Fibroblast of villous mesenchyme (primary cell): Measurements from ENCODE around the gene RTEL1. TPM values are rescaled to one million over a fixed set of nuclear protein-coding genes. Genes with fewer than 3 reads are reported as not detected.
A peak's percentile ranks its signal among the peaks of the same experiment; 100 is the strongest.

Experiments used
- DNase-seq: peaks from one replicate; pipeline ENCODE4 v3.0.0-alpha.2; 2010; ENCODE audit warnings: low read depth
- H3K4me3 ChIP-seq: 2 replicates; pipeline ENCODE4 v1.5.1; 2011; ENCODE audit warnings: low read depth, mild to moderate bottlenecking, low read length
- total RNA-seq: library from RNA; depleted of rRNA; stranded (reverse); fragments of >200 nt; gene quantifications from 2 replicates; pipeline ENCODE4 v1.2.3, GENCODE V29; 2012
- TF ChIP-seq, protein P1 (sequence below): IDR thresholded peaks from 2 replicates; pipeline ENCODE4 v1.5.1; 2012; ENCODE audit warnings: low read depth, mild to moderate bottlenecking, low read length; ENCODE audit not compliant: insufficient read depth

The RTEL1 gene
- total RNA-seq, 1 donor, result 11.7 TPM

DNA sequence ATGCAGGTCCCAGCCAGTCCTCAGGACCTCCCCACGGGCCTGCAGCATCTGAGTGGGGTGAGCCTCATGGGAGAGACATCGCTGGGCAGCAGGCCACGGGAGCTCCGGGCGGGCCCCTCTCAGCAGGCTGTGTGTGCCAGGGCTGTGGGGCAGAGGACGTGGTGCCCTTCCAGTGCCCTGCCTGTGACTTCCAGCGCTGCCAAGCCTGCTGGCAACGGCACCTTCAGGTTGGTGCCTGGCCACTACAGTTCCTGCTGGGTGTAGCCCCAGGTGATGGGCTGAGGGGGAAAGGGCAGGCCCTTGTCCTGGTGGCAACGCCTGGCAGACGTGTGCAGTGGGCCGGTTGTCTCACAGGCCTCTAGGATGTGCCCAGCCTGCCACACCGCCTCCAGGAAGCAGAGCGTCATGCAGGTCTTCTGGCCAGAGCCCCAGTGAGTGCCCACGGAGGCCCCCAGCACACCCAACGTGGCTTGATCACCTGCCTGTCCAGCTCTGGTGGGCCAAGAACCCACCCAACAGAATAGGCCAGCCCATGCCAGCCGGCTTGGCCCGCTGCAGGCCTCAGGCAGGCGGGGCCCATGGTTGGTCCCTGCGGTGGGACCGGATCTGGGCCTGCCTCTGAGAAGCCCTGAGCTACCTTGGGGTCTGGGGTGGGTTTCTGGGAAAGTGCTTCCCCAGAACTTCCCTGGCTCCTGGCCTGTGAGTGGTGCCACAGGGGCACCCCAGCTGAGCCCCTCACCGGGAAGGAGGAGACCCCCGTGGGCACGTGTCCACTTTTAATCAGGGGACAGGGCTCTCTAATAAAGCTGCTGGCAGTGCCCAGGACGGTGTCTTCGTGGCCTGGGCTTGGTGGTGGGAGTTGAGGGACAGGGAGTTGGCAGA, 37.6 kb downstream of the RTEL1 start:
- no peak for DNase-seq
- no peak overlapping the region for H3K4me3 ChIP-seq
- TF ChIP-seq, protein P1, sequence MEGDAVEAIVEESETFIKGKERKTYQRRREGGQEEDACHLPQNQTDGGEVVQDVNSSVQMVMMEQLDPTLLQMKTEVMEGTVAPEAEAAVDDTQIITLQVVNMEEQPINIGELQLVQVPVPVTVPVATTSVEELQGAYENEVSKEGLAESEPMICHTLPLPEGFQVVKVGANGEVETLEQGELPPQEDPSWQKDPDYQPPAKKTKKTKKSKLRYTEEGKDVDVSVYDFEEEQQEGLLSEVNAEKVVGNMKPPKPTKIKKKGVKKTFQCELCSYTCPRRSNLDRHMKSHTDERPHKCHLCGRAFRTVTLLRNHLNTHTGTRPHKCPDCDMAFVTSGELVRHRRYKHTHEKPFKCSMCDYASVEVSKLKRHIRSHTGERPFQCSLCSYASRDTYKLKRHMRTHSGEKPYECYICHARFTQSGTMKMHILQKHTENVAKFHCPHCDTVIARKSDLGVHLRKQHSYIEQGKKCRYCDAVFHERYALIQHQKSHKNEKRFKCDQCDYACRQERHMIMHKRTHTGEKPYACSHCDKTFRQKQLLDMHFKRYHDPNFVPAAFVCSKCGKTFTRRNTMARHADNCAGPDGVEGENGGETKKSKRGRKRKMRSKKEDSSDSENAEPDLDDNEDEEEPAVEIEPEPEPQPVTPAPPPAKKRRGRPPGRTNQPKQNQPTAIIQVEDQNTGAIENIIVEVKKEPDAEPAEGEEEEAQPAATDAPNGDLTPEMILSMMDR, result no peak

DNA sequence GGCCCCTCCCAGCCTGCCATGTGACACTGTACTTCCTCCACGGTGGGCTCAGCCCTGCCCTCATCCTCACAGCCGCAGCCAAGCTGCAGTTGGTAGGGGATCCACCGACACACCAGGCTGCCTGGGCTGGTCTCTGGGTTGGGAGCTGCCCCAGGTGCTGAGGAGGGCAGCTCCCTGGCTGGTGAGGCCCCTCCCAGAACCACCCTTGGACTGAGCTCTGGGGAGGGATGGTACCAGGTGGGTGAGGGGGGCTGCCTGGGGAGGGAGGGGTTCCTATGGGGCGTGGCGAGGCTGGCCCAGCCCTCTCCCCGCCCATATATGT, 38.2 kb downstream of the RTEL1 start:
- TF ChIP-seq, protein P1, result no peak
- DNase-seq, result no peak
- H3K4me3 ChIP-seq, result no peak overlapping the region

DNA sequence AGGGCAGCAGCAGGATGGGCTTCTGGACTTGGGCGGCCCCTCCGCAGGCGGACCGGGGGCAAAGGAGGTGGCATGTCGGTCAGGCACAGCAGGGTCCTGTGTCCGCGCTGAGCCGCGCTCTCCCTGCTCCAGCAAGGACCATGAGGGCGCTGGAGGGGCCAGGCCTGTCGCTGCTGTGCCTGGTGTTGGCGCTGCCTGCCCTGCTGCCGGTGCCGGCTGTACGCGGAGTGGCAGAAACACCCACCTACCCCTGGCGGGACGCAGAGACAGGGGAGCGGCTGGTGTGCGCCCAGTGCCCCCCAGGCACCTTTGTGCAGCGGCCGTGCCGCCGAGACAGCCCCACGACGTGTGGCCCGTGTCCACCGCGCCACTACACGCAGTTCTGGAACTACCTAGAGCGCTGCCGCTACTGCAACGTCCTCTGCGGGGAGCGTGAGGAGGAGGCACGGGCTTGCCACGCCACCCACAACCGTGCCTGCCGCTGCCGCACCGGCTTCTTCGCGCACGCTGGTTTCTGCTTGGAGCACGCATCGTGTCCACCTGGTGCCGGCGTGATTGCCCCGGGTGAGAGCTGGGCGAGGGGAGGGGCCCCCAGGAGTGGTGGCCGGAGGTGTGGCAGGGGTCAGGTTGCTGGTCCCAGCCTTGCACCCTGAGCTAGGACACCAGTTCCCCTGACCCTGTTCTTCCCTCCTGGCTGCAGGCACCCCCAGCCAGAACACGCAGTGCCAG, 38.7 kb downstream of the RTEL1 start, which contains the start of gene TNFRSF6B:
Gene TNFRSF6B (plus strand): TSS at position 25 of the 729 bp plus-strand sequence. CDS start 116 bp downstream, at position 141.
- TF ChIP-seq, protein P1, result no peak
- H3K4me3 ChIP-seq, result peak within 1 kb of the TSS; percentile 23
- no peak for DNase-seq

DNA sequence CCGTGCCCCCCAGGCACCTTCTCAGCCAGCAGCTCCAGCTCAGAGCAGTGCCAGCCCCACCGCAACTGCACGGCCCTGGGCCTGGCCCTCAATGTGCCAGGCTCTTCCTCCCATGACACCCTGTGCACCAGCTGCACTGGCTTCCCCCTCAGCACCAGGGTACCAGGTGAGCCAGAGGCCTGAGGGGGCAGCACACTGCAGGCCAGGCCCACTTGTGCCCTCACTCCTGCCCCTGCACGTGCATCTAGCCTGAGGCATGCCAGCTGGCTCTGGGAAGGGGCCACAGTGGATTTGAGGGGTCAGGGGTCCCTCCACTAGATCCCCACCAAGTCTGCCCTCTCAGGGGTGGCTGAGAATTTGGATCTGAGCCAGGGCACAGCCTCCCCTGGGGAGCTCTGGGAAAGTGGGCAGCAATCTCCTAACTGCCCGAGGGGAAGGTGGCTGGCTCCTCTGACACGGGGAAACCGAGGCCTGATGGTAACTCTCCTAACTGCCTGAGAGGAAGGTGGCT, 39.3 kb downstream of the RTEL1 start:
- no peak for DNase-seq
- TF ChIP-seq, protein P1, result no peak
- H3K4me3 ChIP-seq, result no peak overlapping the region

DNA sequence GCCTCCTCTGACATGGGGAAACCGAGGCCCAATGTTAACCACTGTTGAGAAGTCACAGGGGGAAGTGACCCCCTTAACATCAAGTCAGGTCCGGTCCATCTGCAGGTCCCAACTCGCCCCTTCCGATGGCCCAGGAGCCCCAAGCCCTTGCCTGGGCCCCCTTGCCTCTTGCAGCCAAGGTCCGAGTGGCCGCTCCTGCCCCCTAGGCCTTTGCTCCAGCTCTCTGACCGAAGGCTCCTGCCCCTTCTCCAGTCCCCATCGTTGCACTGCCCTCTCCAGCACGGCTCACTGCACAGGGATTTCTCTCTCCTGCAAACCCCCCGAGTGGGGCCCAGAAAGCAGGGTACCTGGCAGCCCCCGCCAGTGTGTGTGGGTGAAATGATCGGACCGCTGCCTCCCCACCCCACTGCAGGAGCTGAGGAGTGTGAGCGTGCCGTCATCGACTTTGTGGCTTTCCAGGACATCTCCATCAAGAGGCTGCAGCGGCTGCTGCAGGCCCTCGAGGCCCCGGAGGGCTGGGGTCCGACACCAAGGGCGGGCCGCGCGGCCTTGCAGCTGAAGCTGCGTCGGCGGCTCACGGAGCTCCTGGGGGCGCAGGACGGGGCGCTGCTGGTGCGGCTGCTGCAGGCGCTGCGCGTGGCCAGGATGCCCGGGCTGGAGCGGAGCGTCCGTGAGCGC, 39.9 kb downstream of the RTEL1 start:
- DNase-seq, result no peak
- TF ChIP-seq, protein P1, result no peak
- no peak overlapping the region for H3K4me3 ChIP-seq

DNA sequence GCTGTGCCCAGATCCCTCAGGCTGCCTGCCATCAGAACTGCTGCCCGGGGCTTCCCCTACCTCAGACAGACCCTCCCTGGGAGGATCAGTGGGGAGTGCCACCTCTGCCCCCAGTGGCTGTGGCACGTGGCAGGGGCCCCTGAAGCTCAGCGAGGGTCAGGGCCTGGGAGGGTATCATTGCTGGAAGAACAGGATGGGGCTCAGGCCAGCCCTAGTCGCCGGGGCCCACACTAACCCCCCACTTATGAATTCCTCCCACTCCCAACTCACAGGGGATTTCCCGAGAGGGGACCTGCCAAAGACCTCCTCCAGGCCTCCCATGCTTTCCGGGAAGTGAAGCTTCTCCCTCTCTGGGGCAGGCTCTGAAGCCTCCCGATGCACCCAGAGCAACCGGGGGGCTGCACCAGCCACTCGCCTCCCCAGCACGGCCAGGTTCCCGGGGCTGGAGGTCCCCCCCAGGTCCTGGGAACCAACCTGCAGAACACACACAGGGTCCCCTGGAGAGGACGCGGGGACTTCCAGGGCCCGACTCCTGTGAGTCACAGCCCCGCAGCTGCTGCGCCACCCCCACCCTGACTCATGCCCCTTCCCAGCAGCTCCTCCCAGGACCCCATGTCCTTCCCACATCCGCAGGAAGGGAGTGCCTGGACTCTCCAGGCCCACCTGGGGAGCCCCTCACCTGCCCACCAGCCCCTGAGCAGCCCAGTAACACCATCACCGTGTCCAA, 40.8 kb downstream of the RTEL1 start:
- peak; percentile 91 for DNase-seq
- H3K4me3 ChIP-seq, result no peak overlapping the region
- TF ChIP-seq, protein P1, result no peak
